HG03139 (cell line): ENCODE measurements around the gene PTCH1.
A peak's percentile ranks its signal among the peaks of the same experiment; 100 is the strongest.

Experiments used
- ATAC-seq: cut with Tn5 transposase; IDR thresholded peaks from one replicate; pipeline ENCODE4 v1.9.1; 2021; ENCODE audit not compliant: unreplicated experiment

The PTCH1 gene

GRCh38 chr9:95512709-95513095, 4.1 kb downstream of the PTCH1 start:
- ATAC-seq = no peak

- no peak for ATAC-seq
Measured at GRCh38 chr9:95511952-95512708, 4.6 kb downstream of the PTCH1 start.

GRCh38 chr9:95511616-95511931, 5.2 kb downstream of the PTCH1 start:
- no peak for ATAC-seq

- ATAC-seq = peak; percentile 31
Measured at GRCh38 chr9:95510709-95511615, 5.8 kb downstream of the PTCH1 start.

- ATAC-seq = no peak
Measured at GRCh38 chr9:95509851-95510708, 6.7 kb downstream of the PTCH1 start.

- no peak for ATAC-seq
Measured at GRCh38 chr9:95508968-95509850, 7.6 kb downstream of the PTCH1 start.

GRCh38 chr9:95508242-95508967, 8.4 kb downstream of the PTCH1 start:
- ATAC-seq = no peak

- no peak for ATAC-seq
Measured at GRCh38 chr9:95507464-95508241, 9.1 kb downstream of the PTCH1 start.

GRCh38 chr9:95506678-95507463, 9.9 kb downstream of the PTCH1 start:
- peak; percentile 6 for ATAC-seq

- peak; percentile 21 for ATAC-seq
Measured at GRCh38 chr9:95506428-95506677, 10.4 kb downstream of the PTCH1 start.

GRCh38 chr9:95505717-95506427, 10.9 kb downstream of the PTCH1 start:
- peak; percentile 13 for ATAC-seq

- ATAC-seq = no peak
Measured at GRCh38 chr9:95505072-95505716, 11.6 kb downstream of the PTCH1 start.

GRCh38 chr9:95504053-95504963, 12.5 kb downstream of the PTCH1 start:
- no peak for ATAC-seq

GRCh38 chr9:95503369-95503768, 13.4 kb downstream of the PTCH1 start:
- no peak for ATAC-seq

- no peak for ATAC-seq
Measured at GRCh38 chr9:95502248-95502647, 14.5 kb downstream of the PTCH1 start.

GRCh38 chr9:95499847-95500246, 16.9 kb downstream of the PTCH1 start:
- no peak for ATAC-seq
